Measurements from ENCODE around the gene BTNL8.

Gene BTNL8

DNA sequence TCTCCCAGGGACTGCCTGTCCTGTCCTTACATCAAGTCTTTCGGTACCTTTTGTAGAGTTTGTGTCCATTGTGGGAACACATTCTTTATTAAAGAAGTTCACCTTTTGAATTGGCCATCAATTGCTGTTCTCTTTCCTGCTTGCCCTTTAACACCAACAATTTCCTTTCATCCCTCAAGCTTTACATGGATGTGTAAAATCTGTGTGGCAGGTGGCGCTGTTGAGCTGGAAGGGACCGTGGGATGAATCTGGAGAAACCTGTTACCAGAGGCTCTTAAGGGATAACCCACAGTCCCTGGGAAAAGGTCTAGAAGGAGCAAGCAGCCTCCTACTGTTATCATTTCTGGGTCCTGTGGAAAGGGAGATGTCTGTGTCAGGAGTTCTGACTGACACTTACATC lies 30.0 kb upstream of the BTNL8 start:
- no peaks in the 10 kb centered on the region for H3K36me3 ChIP-seq (ENCODE audit: low read depth)
- no peak overlapping the region for H3K27ac ChIP-seq (ENCODE audit: poor library complexity, severe bottlenecking)
- no peak for DNase-seq (ENCODE audit: low spot score)
- no peaks in the 10 kb centered on the region for H3K27me3 ChIP-seq (ENCODE audit: insufficient read depth, poor library complexity, severe bottlenecking)
- no peaks in the 10 kb centered on the region for H3K9me3 ChIP-seq (ENCODE audit: severe bottlenecking)
- peak; percentile 91 for ATAC-seq (ENCODE audit: low read depth)
- TF ChIP-seq, protein P1, sequence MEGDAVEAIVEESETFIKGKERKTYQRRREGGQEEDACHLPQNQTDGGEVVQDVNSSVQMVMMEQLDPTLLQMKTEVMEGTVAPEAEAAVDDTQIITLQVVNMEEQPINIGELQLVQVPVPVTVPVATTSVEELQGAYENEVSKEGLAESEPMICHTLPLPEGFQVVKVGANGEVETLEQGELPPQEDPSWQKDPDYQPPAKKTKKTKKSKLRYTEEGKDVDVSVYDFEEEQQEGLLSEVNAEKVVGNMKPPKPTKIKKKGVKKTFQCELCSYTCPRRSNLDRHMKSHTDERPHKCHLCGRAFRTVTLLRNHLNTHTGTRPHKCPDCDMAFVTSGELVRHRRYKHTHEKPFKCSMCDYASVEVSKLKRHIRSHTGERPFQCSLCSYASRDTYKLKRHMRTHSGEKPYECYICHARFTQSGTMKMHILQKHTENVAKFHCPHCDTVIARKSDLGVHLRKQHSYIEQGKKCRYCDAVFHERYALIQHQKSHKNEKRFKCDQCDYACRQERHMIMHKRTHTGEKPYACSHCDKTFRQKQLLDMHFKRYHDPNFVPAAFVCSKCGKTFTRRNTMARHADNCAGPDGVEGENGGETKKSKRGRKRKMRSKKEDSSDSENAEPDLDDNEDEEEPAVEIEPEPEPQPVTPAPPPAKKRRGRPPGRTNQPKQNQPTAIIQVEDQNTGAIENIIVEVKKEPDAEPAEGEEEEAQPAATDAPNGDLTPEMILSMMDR (IDR thresholded peaks at IDR 0.05; ENCODE audit: poor library complexity, severe bottlenecking), result peak; percentile 95
- peaks cover 5% of the 10 kb centered on the region for H3K4me1 ChIP-seq (ENCODE audit: insufficient read depth, poor library complexity, severe bottlenecking)
- H3K4me3 ChIP-seq (ENCODE audit: severe bottlenecking), result no peak overlapping the region

DNA sequence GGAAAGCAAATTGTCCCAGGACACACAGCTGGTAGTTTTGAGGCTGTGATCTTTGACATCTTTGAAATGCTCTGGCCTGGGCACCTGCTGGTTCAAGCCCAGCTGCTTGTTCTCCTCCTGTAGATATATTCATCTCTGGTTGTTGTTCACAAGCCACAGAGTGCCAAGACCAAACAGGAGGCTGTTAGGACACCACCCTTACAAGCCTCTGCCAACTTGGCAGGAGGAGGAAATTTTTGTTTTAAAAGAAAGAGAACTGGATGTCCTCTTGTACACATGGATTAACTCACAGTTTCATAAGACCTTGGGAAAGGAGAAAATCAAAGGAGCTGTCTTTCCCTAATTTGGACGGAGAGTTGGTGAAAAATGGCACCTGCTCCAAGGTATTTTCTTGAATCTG lies 29.4 kb upstream of the BTNL8 start:
- DNase-seq (ENCODE audit: low spot score) (no peak), ATAC-seq (ENCODE audit: low read depth) (no peak)
- TF ChIP-seq, protein P1 (IDR thresholded peaks at IDR 0.05; ENCODE audit: poor library complexity, severe bottlenecking), result no peak
- Histone ChIP-seq H3K27me3 (ENCODE audit: insufficient read depth, poor library complexity, severe bottlenecking) (no peaks in the 10 kb centered on the region), H3K4me3 (ENCODE audit: severe bottlenecking) (no peak overlapping the region), H3K27ac (ENCODE audit: poor library complexity, severe bottlenecking) (no peak overlapping the region), H3K36me3 (ENCODE audit: low read depth) (no peaks in the 10 kb centered on the region), H3K4me1 (ENCODE audit: insufficient read depth, poor library complexity, severe bottlenecking) (peaks cover 5% of the 10 kb centered on the region), H3K9me3 (ENCODE audit: severe bottlenecking) (no peaks in the 10 kb centered on the region)

DNA sequence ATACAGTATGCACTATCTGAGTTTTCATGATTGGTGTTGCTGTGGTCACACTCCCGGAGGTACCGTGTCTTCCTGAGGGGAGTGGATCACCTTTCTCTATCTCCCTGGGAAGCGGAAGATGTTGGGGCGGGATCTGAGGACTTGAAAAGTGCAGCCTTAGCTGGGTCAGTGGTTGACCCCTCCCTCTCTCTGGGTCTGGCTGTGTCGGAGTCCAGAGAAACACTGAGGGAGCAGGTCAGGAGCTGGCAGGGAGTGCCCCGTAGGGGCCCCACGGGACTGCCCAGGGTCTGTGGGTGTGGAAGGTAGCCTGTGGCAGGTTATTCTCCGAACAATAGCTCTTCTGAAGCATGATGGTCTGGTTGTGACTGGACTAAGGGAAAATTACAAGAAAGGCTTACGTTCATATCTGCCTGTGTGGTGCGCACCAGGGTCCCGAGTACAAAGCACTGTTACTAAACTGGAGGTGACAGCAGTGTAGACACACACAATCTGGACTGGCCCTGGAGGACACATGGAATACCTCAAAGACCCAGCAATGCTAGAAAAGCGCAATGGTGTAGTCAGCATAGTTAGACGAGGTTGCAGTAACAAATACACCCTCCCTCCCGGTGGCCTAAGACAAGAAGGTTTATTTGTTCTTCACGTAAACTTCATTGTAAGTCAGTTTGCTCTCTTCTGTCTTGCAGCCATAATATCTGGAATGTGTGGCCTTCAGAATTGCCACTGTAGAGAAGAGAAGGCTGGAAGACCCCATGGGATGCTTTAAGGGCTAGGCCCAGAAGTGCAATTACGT lies 28.5 kb upstream of the BTNL8 start:
- no peak overlapping the region for H3K27ac ChIP-seq (ENCODE audit: poor library complexity, severe bottlenecking)
- H3K27me3 ChIP-seq (ENCODE audit: insufficient read depth, poor library complexity, severe bottlenecking), result no peaks in the 10 kb centered on the region
- H3K4me1 ChIP-seq (ENCODE audit: insufficient read depth, poor library complexity, severe bottlenecking), result peaks cover 5% of the 10 kb centered on the region
- H3K9me3 ChIP-seq (ENCODE audit: severe bottlenecking), result no peaks in the 10 kb centered on the region
- TF ChIP-seq, protein P1 (IDR thresholded peaks at IDR 0.05; ENCODE audit: poor library complexity, severe bottlenecking), result no peak
- H3K4me3 ChIP-seq (ENCODE audit: severe bottlenecking), result no peak overlapping the region
- no peak for ATAC-seq (ENCODE audit: low read depth)
- H3K36me3 ChIP-seq (ENCODE audit: low read depth), result no peaks in the 10 kb centered on the region
- DNase-seq (ENCODE audit: low spot score), result no peak

DNA sequence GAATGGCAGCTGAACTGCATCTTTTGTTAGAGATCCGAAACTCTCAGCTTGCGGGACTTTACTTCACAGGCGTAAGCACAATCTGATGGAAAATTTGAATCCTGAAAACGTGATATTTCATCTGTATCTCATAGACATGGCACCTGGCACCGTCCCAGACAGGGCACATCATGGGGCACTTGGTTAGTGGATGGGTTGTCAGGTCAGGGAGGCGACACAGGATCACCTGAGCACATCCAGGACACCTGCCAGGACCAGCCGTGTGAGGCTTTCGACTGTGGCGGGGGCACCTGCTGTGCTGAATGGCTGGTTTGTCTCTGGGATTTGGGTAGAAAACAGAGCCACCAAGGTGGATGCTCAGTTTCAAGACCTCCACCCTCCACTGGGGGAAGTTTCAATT lies 26.5 kb upstream of the BTNL8 start:
- Histone ChIP-seq H3K4me1 (ENCODE audit: insufficient read depth, poor library complexity, severe bottlenecking) (no peaks in the 10 kb centered on the region), H3K9me3 (ENCODE audit: severe bottlenecking) (no peaks in the 10 kb centered on the region), H3K27me3 (ENCODE audit: insufficient read depth, poor library complexity, severe bottlenecking) (no peaks in the 10 kb centered on the region), H3K4me3 (ENCODE audit: severe bottlenecking) (no peak overlapping the region), H3K36me3 (ENCODE audit: low read depth) (no peaks in the 10 kb centered on the region), H3K27ac (ENCODE audit: poor library complexity, severe bottlenecking) (no peak overlapping the region)
- DNase-seq (ENCODE audit: low spot score), result no peak
- ATAC-seq (ENCODE audit: low read depth), result no peak
- TF ChIP-seq, protein P1 (IDR thresholded peaks at IDR 0.05; ENCODE audit: poor library complexity, severe bottlenecking), result no peak
